DMS 273 (cell line): ENCODE measurements around the gene TMEM115.

ENCODE experiments used
- DNase-seq: peaks from one replicate; lab custom pipeline; 2025; ENCODE audit not compliant: unreplicated experiment; lab: John Stamatoyannopoulos, UW

Gene TMEM115

DNA sequence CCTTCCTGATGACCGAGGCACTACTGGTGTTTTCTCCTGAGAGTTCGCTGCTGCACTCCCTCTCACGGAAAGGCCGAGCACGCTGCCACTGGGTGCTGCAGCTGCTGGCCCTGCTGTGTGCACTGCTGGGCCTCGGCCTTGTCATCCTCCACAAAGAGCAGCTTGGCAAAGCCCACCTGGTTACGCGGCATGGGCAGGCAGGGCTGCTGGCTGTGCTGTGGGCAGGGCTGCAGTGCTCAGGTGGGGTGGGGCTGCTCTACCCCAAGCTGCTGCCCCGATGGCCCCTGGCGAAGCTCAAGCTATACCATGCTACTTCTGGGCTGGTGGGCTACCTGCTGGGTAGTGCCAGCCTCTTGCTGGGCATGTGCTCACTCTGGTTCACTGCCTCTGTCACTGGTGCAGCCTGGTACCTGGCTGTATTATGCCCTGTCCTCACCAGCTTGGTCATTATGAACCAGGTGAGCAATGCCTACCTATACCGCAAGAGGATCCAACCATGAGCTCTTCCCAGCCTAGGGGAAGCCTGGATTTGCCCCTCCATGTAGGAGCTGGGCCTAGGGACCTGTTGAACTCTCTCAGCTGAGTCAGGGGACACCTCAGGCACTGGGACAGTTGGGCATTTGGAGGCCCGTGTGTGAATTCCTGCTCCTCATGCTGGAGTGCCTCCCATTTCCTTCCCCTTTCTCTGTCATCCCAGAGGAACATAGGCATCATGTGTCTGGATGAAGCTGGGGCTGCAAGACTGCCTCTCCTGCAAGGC, 5.9 kb downstream of the TMEM115 start:
- DNase-seq: no peak

DNA sequence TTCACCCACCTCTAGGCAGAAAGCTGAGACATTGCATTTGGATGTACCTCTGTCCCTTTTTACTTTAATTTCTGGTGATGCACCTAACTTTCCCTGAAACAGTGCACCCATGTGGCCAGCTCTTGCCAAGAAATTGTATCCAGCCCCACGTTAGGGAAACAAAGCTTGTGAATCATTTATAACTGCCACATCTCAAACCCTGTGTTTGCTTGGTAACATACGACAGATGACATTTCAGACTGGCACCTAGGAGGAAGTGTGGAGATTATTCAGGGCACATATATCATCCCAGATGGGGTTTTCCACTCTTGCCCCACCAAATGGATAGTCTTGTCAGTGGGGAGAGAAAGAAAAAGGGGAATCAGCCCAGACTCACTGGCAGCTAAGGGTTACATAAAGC, 6.5 kb downstream of the TMEM115 start:
- DNase-seq: peak; percentile 58

- no peak for DNase-seq
Measured at GRCh38 chr3:50351323-50351697, 8.0 kb downstream of the TMEM115 start.

DNA sequence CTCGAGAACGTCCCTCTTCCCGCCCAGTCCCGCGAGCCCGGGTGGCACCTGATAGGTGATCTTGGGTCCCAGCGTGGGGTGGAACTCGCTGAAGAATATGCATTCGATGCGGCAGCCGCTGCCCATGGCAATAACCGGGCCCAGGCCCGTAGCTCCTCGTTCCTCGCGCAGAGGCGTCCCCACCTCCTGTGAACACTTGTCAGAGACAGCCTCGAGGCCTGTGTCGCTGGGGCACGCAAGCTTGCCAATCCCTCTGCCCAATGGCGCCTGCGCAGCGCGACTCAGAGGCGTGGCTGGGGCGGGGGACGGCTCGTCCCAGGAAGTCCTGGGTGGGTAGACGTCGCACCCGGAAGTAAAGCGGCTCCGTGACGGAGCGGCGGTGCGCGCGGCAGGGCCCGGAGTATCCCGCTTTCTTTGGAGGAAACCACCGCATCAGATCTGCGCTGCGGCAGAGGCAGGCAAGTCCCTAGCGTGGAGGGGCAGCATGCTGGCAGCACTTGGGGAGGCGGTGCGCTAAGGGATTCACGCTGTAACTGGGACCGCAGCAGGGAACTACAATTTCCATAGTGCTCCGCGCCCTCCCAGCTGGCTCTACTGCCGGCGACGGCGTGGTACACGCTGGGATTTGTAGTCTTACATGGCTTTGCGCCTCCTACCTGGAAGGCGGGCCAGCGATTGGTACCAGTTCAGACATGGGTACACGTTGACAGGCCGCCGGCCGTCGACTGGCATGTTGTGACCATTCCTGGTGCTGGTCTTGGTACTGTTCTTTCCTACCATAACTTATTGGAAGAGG, 8.6 kb downstream of the TMEM115 start, which contains the start of the genes CYB561D2 and NPRL2:
Gene CYB561D2 (plus strand): TSS at position 336 of the 796 bp plus-strand sequence. CDS start 572 bp downstream, outside the sequence.
Gene NPRL2 (minus strand): TSS at position 249 of the 796 bp plus-strand sequence. CDS start 123 bp downstream, at position 126.
- DNase-seq: peak; percentile 93

GRCh38 chr3:50350213-50350526, 9.2 kb downstream of the TMEM115 start:
- no peak for DNase-seq

DNA sequence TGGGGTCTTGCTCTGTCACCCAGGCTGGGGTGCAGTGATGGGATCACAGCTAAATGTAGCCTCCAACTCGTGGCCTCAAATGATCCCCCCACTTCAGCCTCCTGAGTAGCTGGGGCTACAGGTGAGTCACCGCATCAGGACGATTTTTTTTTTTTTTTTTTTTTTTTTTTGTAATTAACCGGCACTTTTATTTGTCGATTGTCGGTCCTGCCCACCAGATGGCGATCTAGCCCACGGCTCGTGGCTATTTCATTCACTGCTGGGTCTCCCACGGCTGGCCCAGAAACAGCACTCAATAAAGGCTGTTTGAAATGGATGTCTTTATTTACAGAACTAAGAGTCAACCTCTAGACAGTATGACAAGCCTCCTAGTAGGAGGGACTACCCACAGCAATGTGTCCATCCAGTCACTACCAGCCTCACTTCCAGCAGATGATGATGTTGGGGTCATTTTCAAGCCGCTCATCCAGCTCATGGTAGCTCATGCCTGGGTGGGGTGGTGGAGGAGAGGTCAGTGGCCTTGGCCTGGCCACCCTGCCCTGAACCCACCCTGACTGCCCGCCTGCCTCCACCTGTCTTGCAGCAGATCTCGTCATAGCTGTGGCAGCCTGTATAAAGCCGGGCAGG, 12.0 kb downstream of the TMEM115 start:
- DNase-seq: peak; percentile 81

- peak; percentile 87 for DNase-seq
Measured at GRCh38 chr3:50345586-50346234, 13.6 kb downstream of the TMEM115 start, which contains the start of gene ZMYND10. Gene ZMYND10, minus strand, starts transcription at chr3:50345732. Its CDS starts 153 bp downstream, at chr3:50345579.

DNA sequence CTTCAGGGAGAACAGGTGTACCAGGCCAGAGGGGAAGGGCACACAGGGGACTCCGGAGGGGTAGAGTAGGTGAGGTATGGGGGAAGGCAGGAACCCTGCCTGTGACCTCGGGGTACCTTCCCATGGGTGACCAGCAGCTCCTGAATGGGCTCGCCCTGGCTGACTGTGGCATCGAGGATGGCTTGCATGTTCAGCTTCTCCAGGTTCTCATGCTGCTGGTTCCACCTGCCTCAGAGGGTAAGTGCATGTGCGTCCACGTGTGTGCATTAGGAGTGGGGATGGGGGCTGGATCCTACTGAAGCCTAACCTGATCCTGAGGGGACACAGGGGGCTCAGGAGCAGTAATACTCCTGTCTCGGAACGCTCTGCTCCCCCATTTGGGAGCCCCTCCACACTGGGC, 14.3 kb downstream of the TMEM115 start:
- no peak for DNase-seq

GRCh38 chr3:50342813-50343633, 16.3 kb downstream of the TMEM115 start:
- peak; percentile 28 for DNase-seq

DNA sequence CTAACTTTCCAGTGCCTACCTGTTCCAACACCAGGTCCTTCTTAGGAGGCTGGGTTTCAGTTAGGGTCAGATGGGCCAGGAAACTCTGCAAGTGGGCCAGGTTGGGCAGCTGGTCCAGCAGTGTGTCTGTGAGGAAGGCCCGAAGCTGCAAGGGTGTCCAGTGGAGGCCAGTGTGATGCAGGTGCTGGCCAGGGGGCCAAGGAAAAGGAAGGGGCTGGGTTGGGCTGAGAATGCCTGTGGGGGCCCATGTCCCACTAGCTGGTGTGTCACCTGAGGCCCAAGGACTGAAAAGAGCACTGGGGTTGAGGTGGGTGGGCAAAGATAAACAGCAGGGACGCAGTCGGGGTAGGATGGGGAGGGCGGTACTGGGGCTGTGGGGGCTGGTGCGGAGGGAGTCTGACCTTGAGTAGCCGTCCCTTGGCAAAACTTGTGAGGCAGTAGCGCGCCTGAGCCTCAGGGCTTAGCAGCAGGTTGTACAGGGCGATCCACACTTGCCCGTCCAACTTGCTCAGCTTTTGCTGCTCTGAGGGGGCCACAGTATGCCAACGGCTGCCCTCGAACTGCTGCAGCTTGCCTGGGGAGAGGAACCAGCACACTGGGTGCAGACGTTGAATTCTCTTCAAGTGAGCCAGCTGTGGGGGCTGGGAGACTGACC, 17.2 kb downstream of the TMEM115 start:
- no peak for DNase-seq

DNA sequence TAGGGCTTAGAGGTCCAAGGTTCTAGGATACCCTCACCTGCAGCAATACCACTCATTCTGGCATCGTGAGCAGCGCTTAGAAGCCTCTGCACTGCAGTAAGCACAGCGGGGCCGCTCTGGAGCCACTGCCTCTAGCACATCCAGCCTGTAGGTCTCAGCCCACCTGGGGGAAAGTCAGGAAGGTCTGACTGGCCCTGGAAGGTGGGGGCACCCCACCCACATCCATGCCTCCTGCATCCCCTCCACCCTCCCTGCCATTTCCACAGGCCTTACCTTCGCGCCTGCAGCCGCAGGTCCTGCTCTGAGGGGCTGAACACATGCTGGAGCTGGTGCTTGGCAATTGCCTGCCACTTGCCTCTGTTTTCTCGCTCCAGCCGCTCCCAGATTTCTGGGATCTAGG, 17.8 kb downstream of the TMEM115 start:
- DNase-seq: no peak

GRCh38 chr3:50340448-50341329, 18.6 kb downstream of the TMEM115 start, which contains the start of gene RASSF1:
Gene RASSF1, minus strand, starts transcription at chr3:50340836. Its CDS starts 31 bp downstream, at chr3:50340805.
- DNase-seq: no peak

GRCh38 chr3:50340147-50340447, 19.2 kb downstream of the TMEM115 start:
- no peak for DNase-seq

DNA sequence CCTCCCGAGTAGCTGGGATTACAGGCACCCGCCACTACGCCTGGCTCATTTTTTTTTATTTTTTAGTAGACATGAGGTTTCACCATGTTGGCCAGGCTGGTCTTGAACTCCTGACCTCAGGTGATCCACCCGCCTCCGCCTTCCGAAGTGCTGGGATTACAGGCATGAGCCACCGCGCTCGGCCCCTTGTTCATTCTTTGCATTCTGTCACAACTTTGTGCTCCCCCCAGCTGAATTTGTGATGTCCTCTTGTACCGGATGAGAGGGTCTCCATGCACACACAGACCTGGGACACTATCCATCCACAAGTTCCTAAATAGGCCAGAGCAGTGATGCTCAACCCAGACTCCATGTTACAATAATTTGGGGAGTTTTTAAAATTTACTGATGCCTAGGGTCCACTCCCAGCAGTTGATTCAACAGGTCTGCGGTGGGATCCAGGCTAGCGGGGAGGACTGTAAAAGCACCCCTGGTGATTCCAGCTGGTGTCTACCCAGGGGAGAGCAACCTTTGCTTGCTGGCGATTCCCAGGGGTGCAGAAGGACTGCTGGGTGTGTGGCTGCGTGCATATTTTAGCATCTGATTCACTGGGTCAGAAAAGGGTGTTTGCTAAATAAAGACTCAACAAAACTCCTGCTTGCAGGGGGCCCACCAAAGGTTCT, 19.7 kb downstream of the TMEM115 start:
- DNase-seq: no peak

GRCh38 chr3:50338965-50339364, 20.4 kb downstream of the TMEM115 start:
- no peak for DNase-seq

DNA sequence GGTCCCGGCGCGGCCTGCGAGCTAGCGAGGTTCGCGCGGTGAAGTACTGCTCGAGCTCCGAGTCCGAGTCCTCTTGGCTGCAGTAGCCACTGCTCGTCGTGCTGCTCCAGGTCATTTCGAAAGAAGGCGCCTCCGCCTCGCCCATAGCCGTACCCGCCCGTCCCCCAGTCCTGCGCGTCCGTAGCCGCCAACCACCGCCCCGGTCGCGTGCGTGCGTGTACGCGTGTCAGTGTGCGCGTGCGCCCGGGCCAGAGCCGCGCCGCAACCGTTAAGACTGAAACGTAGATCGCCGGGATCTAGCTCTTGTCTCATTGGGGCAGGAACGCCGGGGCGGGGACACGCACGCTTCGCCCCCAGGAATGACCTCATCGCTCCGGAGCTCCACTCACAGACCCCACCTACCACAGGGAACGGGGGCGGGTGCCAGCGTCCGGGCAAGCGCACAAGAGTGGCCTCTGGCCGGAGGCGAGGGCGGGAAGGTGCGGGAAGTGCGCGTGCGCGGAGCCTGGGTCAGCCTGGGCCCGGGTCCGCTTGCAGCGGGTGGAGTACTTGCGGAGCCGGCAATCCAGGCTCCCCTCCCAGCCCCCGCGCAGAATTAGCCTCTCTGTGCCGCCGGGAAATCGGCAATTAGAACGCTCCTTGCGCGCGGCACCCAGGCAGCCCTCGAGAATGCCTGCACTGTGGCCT, 22.0 kb downstream of the TMEM115 start:
- DNase-seq: peak; percentile 98

GRCh38 chr3:50336452-50337174, 22.7 kb downstream of the TMEM115 start:
- DNase-seq: peak; percentile 50
